ENCODE measurements around the gene CYP1A2.

The CYP1A2 gene

GRCh38 chr15:74754593-74755215, 6.1 kb downstream of the CYP1A2 start:
- no peak for TF ChIP-seq SIN3A (IDR thresholded peaks at IDR 0.05; ENCODE audit: borderline replicate concordance, insufficient read depth, low read length)
- TF ChIP-seq FOXP2 (optimal IDR thresholded peaks at IDR 0.05; ENCODE audit: borderline replicate concordance, extremely low read depth, extremely low read length, insufficient read depth), result no peak
- no peak for TF ChIP-seq REST (IDR thresholded peaks at IDR 0.05; ENCODE audit: insufficient read depth in 1 of 2, low read depth in 2 of 2, low read length in 2 of 2)
- no peak for TF ChIP-seq POLR2AphosphoS5 (IDR thresholded peaks at IDR 0.05; ENCODE audit: low read depth, low read length)
- no peak for TF ChIP-seq TAF1 (IDR thresholded peaks at IDR 0.05; ENCODE audit: borderline replicate concordance, insufficient read depth, low read length)

GRCh38 chr15:74758736-74759135, 10.1 kb downstream of the CYP1A2 start:
- TF ChIP-seq SIN3A (IDR thresholded peaks at IDR 0.05; ENCODE audit: borderline replicate concordance, insufficient read depth, low read length) (no peak), TAF1 (IDR thresholded peaks at IDR 0.05; ENCODE audit: borderline replicate concordance, insufficient read depth, low read length) (no peak), REST (IDR thresholded peaks at IDR 0.05; ENCODE audit: insufficient read depth in 1 of 2, low read depth in 2 of 2, low read length in 2 of 2) (no peak), POLR2AphosphoS5 (IDR thresholded peaks at IDR 0.05; ENCODE audit: low read depth, low read length) (no peak), FOXP2 (optimal IDR thresholded peaks at IDR 0.05; ENCODE audit: borderline replicate concordance, extremely low read depth, extremely low read length, insufficient read depth) (no peak)

GRCh38 chr15:74762791-74763150, 14.1 kb downstream of the CYP1A2 start:
- TF ChIP-seq POLR2AphosphoS5 (IDR thresholded peaks at IDR 0.05; ENCODE audit: low read depth, low read length), result no peak
- no peak for TF ChIP-seq TAF1 (IDR thresholded peaks at IDR 0.05; ENCODE audit: borderline replicate concordance, insufficient read depth, low read length)
- TF ChIP-seq FOXP2 (optimal IDR thresholded peaks at IDR 0.05; ENCODE audit: borderline replicate concordance, extremely low read depth, extremely low read length, insufficient read depth), result no peak
- TF ChIP-seq SIN3A (IDR thresholded peaks at IDR 0.05; ENCODE audit: borderline replicate concordance, insufficient read depth, low read length), result no peak
- TF ChIP-seq REST (IDR thresholded peaks at IDR 0.05; ENCODE audit: insufficient read depth in 1 of 2, low read depth in 2 of 2, low read length in 2 of 2), result no peak

- TF ChIP-seq SIN3A (IDR thresholded peaks at IDR 0.05; ENCODE audit: borderline replicate concordance, insufficient read depth, low read length) (no peak), FOXP2 (optimal IDR thresholded peaks at IDR 0.05; ENCODE audit: borderline replicate concordance, extremely low read depth, extremely low read length, insufficient read depth) (no peak), REST (IDR thresholded peaks at IDR 0.05; ENCODE audit: insufficient read depth in 1 of 2, low read depth in 2 of 2, low read length in 2 of 2) (no peak), POLR2AphosphoS5 (IDR thresholded peaks at IDR 0.05; ENCODE audit: low read depth, low read length) (no peak), TAF1 (IDR thresholded peaks at IDR 0.05; ENCODE audit: borderline replicate concordance, insufficient read depth, low read length) (no peak)
Measured at GRCh38 chr15:74763416-74763815, 14.8 kb downstream of the CYP1A2 start.

Data from PFSK-1 (cell line).